HepG2 (cell line): ENCODE results near the gene ODC1. TPM values are rescaled to one million over a fixed set of nuclear protein-coding genes. Genes with fewer than 3 reads are reported as not detected.

ENCODE experiments used
- ARID5B ChIP-seq: IDR thresholded peaks from 2 replicates; pipeline ENCODE4 v1.4.0; 2020; ENCODE audit warnings: mild to moderate bottlenecking, missing genetic modification reagents
- E2F5 ChIP-seq: sonication (generic); formaldehyde crosslinking; conservative IDR thresholded peaks from 2 replicates; pipeline ENCODE4 v1.4.0; 2020; ENCODE audit warnings: missing genetic modification reagents
- RAD21 ChIP-seq: fragments of 450-650 bp; formaldehyde crosslinking; IDR thresholded peaks from 2 replicates; pipeline ENCODE4 v1.5.0; 2020; ENCODE audit warnings: mild to moderate bottlenecking
- TGIF2 ChIP-seq: IDR thresholded peaks from 2 replicates; pipeline ENCODE4 v1.6.1; 2016; ENCODE audit warnings: control low read depth, missing compliant biosample characterization
- ZSCAN21 ChIP-seq: sonication (generic); formaldehyde crosslinking; IDR thresholded peaks from 2 replicates; pipeline ENCODE4 v1.8.0; 2022; ENCODE audit warnings: mild to moderate bottlenecking, missing genetic modification reagents, moderate library complexity, borderline replicate concordance
- polyA plus RNA-seq, 8 experiments: library from polyadenylated mRNA; depleted of rRNA in 3 of 8; stranded (reverse) in 7 of 8; unstranded in 1 of 8; fragments of >200 nt; fragmentation: Illumina TruSeq in 4 of 8; extraction: Trizol in 4 of 8; gene quantifications; 2 replicates each; pipeline versions ENCODE4 v1.2.1 to v1.2.3, GENCODE V29; 2011 to 2016; ENCODE audit warnings: low read depth in 4 of 8, missing spikeins in 1 of 8, mixed read lengths in 1 of 8; ENCODE audit not compliant: insufficient read depth in 1 of 8
- total RNA-seq, 5 experiments: library from RNA; depleted of rRNA; stranded (reverse); fragments of >200 nt; fragmentation: Illumina TruSeq; extraction: Trizol; gene quantifications; 2 replicates each; pipeline ENCODE4 v1.2.3, GENCODE V29; 2016; ENCODE audit warnings: low read depth in 1 of 5
- TF ChIP-seq, protein P1 (sequence below): sonication (generic); formaldehyde crosslinking; IDR thresholded peaks from 2 replicates; pipeline ENCODE4 v1.5.1; 2020; ENCODE audit warnings: missing genetic modification reagents, mild to moderate bottlenecking, borderline replicate concordance
- TF ChIP-seq, protein P2 (sequence below): sonication (generic); formaldehyde crosslinking; IDR thresholded peaks from 2 replicates; pipeline ENCODE4 v1.4.0; 2020; ENCODE audit warnings: missing genetic modification reagents, borderline replicate concordance
- TF ChIP-seq, protein P3 (sequence below): sonication (generic); formaldehyde crosslinking; IDR thresholded peaks from 2 replicates; pipeline ENCODE4 v1.4.0; 2020; ENCODE audit warnings: mild to moderate bottlenecking, low read depth, missing genetic modification reagents

ODC1 gene
- total and polyA plus RNA-seq, 2 of the 13 experiments (the other 11 are each of a cell fraction or from before 2014, with no cell fraction given): 142 to 371 TPM

GRCh38 chr2:10408649-10409579 lies 39.2 kb downstream of the ODC1 start (continued):
- TF ChIP-seq RAD21 (CRISPR knock-in tag) (peak; percentile 100), TGIF2 (peak; percentile 93), ZSCAN21 (CRISPR knock-in tag) (peak; percentile 40; the same call in 1 of the 2 replicates), E2F5 (0 out of 2 replicates have a peak, but pooled peaks have one; percentile 31), ARID5B (CRISPR knock-in tag) (peak; percentile 61)
- TF ChIP-seq, protein P1, sequence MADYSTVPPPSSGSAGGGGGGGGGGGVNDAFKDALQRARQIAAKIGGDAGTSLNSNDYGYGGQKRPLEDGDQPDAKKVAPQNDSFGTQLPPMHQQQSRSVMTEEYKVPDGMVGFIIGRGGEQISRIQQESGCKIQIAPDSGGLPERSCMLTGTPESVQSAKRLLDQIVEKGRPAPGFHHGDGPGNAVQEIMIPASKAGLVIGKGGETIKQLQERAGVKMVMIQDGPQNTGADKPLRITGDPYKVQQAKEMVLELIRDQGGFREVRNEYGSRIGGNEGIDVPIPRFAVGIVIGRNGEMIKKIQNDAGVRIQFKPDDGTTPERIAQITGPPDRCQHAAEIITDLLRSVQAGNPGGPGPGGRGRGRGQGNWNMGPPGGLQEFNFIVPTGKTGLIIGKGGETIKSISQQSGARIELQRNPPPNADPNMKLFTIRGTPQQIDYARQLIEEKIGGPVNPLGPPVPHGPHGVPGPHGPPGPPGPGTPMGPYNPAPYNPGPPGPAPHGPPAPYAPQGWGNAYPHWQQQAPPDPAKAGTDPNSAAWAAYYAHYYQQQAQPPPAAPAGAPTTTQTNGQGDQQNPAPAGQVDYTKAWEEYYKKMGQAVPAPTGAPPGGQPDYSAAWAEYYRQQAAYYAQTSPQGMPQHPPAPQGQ (CRISPR knock-in tag): 0 out of 2 replicates have a peak, but pooled peaks have one; percentile 57
- TF ChIP-seq, protein P2, sequence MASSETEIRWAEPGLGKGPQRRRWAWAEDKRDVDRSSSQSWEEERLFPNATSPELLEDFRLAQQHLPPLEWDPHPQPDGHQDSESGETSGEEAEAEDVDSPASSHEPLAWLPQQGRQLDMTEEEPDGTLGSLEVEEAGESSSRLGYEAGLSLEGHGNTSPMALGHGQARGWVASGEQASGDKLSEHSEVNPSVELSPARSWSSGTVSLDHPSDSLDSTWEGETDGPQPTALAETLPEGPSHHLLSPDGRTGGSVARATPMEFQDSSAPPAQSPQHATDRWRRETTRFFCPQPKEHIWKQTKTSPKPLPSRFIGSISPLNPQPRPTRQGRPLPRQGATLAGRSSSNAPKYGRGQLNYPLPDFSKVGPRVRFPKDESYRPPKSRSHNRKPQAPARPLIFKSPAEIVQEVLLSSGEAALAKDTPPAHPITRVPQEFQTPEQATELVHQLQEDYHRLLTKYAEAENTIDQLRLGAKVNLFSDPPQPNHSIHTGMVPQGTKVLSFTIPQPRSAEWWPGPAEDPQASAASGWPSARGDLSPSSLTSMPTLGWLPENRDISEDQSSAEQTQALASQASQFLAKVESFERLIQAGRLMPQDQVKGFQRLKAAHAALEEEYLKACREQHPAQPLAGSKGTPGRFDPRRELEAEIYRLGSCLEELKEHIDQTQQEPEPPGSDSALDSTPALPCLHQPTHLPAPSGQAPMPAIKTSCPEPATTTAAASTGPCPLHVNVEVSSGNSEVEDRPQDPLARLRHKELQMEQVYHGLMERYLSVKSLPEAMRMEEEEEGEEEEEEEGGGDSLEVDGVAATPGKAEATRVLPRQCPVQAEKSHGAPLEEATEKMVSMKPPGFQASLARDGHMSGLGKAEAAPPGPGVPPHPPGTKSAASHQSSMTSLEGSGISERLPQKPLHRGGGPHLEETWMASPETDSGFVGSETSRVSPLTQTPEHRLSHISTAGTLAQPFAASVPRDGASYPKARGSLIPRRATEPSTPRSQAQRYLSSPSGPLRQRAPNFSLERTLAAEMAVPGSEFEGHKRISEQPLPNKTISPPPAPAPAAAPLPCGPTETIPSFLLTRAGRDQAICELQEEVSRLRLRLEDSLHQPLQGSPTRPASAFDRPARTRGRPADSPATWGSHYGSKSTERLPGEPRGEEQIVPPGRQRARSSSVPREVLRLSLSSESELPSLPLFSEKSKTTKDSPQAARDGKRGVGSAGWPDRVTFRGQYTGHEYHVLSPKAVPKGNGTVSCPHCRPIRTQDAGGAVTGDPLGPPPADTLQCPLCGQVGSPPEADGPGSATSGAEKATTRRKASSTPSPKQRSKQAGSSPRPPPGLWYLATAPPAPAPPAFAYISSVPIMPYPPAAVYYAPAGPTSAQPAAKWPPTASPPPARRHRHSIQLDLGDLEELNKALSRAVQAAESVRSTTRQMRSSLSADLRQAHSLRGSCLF (CRISPR knock-in tag): no peak
- TF ChIP-seq, protein P3, sequence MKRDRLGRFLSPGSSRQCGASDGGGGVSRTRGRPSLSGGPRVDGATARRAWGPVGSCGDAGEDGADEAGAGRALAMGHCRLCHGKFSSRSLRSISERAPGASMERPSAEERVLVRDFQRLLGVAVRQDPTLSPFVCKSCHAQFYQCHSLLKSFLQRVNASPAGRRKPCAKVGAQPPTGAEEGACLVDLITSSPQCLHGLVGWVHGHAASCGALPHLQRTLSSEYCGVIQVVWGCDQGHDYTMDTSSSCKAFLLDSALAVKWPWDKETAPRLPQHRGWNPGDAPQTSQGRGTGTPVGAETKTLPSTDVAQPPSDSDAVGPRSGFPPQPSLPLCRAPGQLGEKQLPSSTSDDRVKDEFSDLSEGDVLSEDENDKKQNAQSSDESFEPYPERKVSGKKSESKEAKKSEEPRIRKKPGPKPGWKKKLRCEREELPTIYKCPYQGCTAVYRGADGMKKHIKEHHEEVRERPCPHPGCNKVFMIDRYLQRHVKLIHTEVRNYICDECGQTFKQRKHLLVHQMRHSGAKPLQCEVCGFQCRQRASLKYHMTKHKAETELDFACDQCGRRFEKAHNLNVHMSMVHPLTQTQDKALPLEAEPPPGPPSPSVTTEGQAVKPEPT (CRISPR knock-in tag): no peak
